ENCODE results near the gene SETMAR.

The SETMAR gene

GRCh38 chr3:4335840-4336562 is 32.8 kb downstream of the SETMAR start:
- no peak overlapping the region for H3K4me3 ChIP-seq (ENCODE audit: low read depth, low read length)
- no peak for TF ChIP-seq CTCF (conservative IDR thresholded peaks at IDR 0.05; ENCODE audit: low read depth, low read length)
- no peak for DNase-seq (ENCODE audit: low read depth)

GRCh38 chr3:4336850-4337546 is 33.8 kb downstream of the SETMAR start:
- no peak overlapping the region for H3K4me3 ChIP-seq (ENCODE audit: low read depth, low read length)
- DNase-seq (ENCODE audit: low read depth): no peak
- TF ChIP-seq CTCF (conservative IDR thresholded peaks at IDR 0.05; ENCODE audit: low read depth, low read length): no peak

- no peak for TF ChIP-seq CTCF (conservative IDR thresholded peaks at IDR 0.05; ENCODE audit: low read depth, low read length)
- DNase-seq (ENCODE audit: low read depth): no peak
- H3K4me3 ChIP-seq (ENCODE audit: low read depth, low read length): no peak overlapping the region
Observed at GRCh38 chr3:4338751-4339150, 35.6 kb downstream of the SETMAR start.

DNA sequence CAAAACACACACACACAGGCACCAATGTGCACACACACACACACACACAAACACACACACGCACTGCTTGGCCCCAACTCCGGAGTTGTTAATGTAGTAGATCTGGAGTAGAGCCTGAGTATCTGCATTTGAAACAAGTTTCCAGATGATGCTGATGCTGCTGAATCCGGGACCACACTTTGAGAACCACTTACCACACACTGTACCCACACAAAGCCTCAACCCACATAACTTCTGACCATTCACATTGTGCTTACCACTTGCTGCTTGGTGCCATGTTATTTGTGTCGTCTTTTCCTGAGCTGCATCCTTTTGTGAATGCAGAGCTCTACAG is 36.9 kb downstream of the SETMAR start:
- no peak overlapping the region for H3K4me3 ChIP-seq (ENCODE audit: low read depth, low read length)

DNA sequence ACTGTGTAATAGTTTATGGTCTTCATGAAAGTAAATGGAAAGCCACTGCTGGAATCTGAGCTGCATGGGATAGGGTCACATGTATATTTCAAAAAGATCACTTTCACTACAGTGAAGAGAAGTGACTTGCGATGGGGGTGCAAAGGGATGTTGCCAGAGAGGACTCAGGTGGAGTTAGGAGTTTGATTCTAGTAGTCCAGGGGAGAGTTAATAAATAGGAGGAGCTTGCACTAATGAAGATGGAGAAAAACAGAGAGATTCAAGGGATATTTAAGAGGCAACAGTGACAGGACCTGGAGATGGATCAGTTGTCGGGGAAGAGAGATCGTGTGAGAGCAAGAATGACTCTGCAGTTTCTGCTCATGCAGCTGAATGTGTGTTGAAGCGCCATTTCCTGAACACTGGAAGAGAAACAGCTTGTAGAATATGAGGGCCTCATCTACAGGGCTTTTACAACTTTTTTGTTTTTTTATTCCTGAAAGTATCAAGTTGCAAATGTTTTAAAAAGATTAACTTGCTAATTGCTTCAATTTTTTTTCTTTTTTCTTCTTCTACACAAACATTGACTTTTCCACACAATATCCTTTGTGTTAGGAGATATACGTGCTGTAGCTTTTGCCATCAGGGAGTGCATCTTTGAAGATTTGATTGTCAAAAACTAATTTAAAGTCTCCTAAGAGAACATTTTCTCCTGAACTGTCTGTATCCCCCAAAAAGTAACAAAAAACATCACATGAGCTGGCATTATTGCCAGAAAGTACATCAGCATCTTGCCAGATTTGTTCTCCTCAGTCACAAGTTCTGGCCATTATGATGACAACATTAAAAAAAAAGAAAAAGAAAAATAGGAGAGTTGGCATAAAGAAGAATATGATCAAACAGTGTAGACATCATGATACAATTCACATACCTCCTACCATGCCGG is 37.5 kb downstream of the SETMAR start:
- TF ChIP-seq CTCF (conservative IDR thresholded peaks at IDR 0.05; ENCODE audit: low read depth, low read length): no peak
- no peak overlapping the region for H3K4me3 ChIP-seq (ENCODE audit: low read depth, low read length)
- peak; percentile 21 for DNase-seq (ENCODE audit: low read depth)

More for the DNA sequence above, 36.9 kb downstream of the SETMAR start:
- DNase-seq (ENCODE audit: low read depth): no peak
- TF ChIP-seq CTCF (conservative IDR thresholded peaks at IDR 0.05; ENCODE audit: low read depth, low read length): no peak

GRCh38 chr3:4341336-4341675 is 38.1 kb downstream of the SETMAR start:
- no peak for DNase-seq (ENCODE audit: low read depth)
- no peak for TF ChIP-seq CTCF (conservative IDR thresholded peaks at IDR 0.05; ENCODE audit: low read depth, low read length)
- H3K4me3 ChIP-seq (ENCODE audit: low read depth, low read length): no peak overlapping the region
